ENCODE measurements around the gene GHDC. TPM values are rescaled to one million over a fixed set of nuclear protein-coding genes. Genes with fewer than 3 reads are reported as not detected.

The GHDC gene
- total RNA-seq, 2 experiments from 2014 or later = 12.3 to 14.9 TPM

- Mint-ChIP-seq H3K27ac (no peak overlapping the region), H3K9me3 (no peaks in the 10 kb centered on the region), H3K27me3 (no peaks in the 10 kb centered on the region), H3K4me3 (no peak overlapping the region), H3K4me1 (ENCODE audit: low read depth) (no peaks in the 10 kb centered on the region), H3K36me3 (ENCODE audit: low read depth) (peaks cover 25% of the 10 kb centered on the region)
- no peak for ATAC-seq
- no peak for DNase-seq
- CTCF ChIA-PET = interaction anchor here (1.0 kb wide), 1 partner anchor 19 kb away, joined by 3 read pairs; no protein-coding TSS in a partner anchor
- no peak for TF ChIP-seq CTCF (IDR thresholded peaks at IDR 0.05)
- POLR2A ChIA-PET = interaction anchor here (1.2 to 1.3 kb wide), 2 partner anchors 27 to 82 kb away, joined by 4 read pairs; partner anchors contain the start of gene KAT2A
- intact Hi-C loops (cut with micrococcal nuclease) = no loop called here
Measured at GRCh38 chr17:42202696-42203095, 8.4 kb upstream of the GHDC start.

- Mint-ChIP-seq H3K36me3 (ENCODE audit: low read depth) (peaks cover 21% of the 10 kb centered on the region), H3K27ac (peak overlapping the region; percentile 30), H3K9me3 (no peaks in the 10 kb centered on the region), H3K4me3 (no peak overlapping the region), H3K27me3 (no peaks in the 10 kb centered on the region), H3K4me1 (ENCODE audit: low read depth) (no peaks in the 10 kb centered on the region)
- intact Hi-C loops (cut with micrococcal nuclease) = no loop called here
- no peak for DNase-seq
- TF ChIP-seq CTCF (IDR thresholded peaks at IDR 0.05) = no peak
- POLR2A ChIA-PET = interaction anchor here (1.2 to 1.3 kb wide), 2 partner anchors 28 to 81 kb away, joined by 4 read pairs; partner anchors contain the start of gene KAT2A
- no peak for ATAC-seq
- CTCF ChIA-PET = interaction anchor here (1.1 kb wide), 1 partner anchor 79 kb away, joined by 3 read pairs; no protein-coding TSS in a partner anchor
Measured at GRCh38 chr17:42202159-42202558, 7.9 kb upstream of the GHDC start.

- peaks cover 20% of the 10 kb centered on the region for H3K36me3 Mint-ChIP-seq (ENCODE audit: low read depth)
- H3K27me3 Mint-ChIP-seq = no peaks in the 10 kb centered on the region
- TF ChIP-seq CTCF (IDR thresholded peaks at IDR 0.05) = no peak
- no peak overlapping the region for H3K4me3 Mint-ChIP-seq
- ChIA-PET POLR2A (interaction anchor here (0.9 to 1.2 kb wide), 2 partner anchors 20 to 28 kb away, joined by 3 to 4 read pairs; partner anchors contain the start of gene KCNH4), CTCF (interaction anchor here (1.1 kb wide), 1 partner anchor 80 kb away, joined by 3 read pairs; no protein-coding TSS in a partner anchor)
- H3K4me1 Mint-ChIP-seq (ENCODE audit: low read depth) = no peaks in the 10 kb centered on the region
- ATAC-seq (no peak), DNase-seq (no peak)
- intact Hi-C loops (cut with micrococcal nuclease) = no loop called here
- H3K27ac Mint-ChIP-seq = no peak overlapping the region
- no peaks in the 10 kb centered on the region for H3K9me3 Mint-ChIP-seq
Measured at GRCh38 chr17:42201458-42201772, 7.1 kb upstream of the GHDC start.

- intact Hi-C loops (cut with micrococcal nuclease) = no loop called here
- no peak overlapping the region for H3K4me3 Mint-ChIP-seq
- H3K9me3 Mint-ChIP-seq = no peaks in the 10 kb centered on the region
- DNase-seq (no peak), ATAC-seq (no peak)
- CTCF ChIA-PET = interaction anchor here (1.1 to 1.5 kb wide), 2 partner anchors 80 to 121 kb away, joined by 3 read pairs; no protein-coding TSS in a partner anchor
- no peaks in the 10 kb centered on the region for H3K27me3 Mint-ChIP-seq
- no peaks in the 10 kb centered on the region for H3K4me1 Mint-ChIP-seq (ENCODE audit: low read depth)
- peak overlapping the region; percentile 46 for H3K27ac Mint-ChIP-seq
- no peak for TF ChIP-seq CTCF (IDR thresholded peaks at IDR 0.05)
- POLR2A ChIA-PET = interaction anchor here (0.9 kb wide), 1 partner anchor 20 kb away, joined by 3 read pairs; the partner anchor contains the start of gene KCNH4
- peaks cover 20% of the 10 kb centered on the region for H3K36me3 Mint-ChIP-seq (ENCODE audit: low read depth)
Measured at GRCh38 chr17:42200706-42201457, 6.6 kb upstream of the GHDC start.

- no peak for TF ChIP-seq CTCF (IDR thresholded peaks at IDR 0.05)
- Mint-ChIP-seq H3K4me3 (no peak overlapping the region), H3K27me3 (no peaks in the 10 kb centered on the region), H3K4me1 (ENCODE audit: low read depth) (peaks cover 2% of the 10 kb centered on the region), H3K36me3 (ENCODE audit: low read depth) (peaks cover 15% of the 10 kb centered on the region), H3K27ac (peak overlapping the region; percentile 43), H3K9me3 (no peaks in the 10 kb centered on the region)
- CTCF ChIA-PET = interaction anchor here (1.3 to 1.5 kb wide), 3 partner anchors 23 to 123 kb away, joined by 3 to 4 read pairs (median 3); no protein-coding TSS in a partner anchor
- POLR2A ChIA-PET = no interaction called here
- intact Hi-C loops (cut with micrococcal nuclease) = no loop called here
- ATAC-seq (no peak), DNase-seq (no peak)
Measured at GRCh38 chr17:42199416-42200011, 5.2 kb upstream of the GHDC start.

Data from activated CD8-positive, alpha-beta T cell treated with anti-CD3 and anti-CD28 coated beads for 36 hours (primary cell).